ENCODE results near the gene CEMIP.
A peak's percentile ranks its signal among the peaks of the same experiment; 100 is the strongest.

CEMIP gene

DNA sequence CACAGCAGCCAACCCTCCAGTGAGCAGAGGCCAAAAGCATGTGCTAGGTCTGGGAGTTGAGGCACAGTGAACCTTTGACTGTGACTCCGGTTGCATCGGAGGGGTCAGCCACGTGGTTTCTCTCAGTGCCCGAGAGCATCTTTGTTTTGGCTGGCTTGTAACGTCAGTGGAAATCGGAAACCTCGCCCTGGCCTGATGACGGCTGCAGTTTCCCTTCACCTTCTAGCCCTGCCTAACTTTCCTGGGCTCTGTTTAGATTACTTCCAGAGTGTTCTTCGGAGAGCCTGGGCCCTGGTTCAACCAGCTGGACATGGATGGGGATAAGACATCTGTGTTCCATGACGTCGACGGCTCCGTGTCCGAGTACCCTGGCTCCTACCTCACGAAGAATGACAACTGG, 153.8 kb downstream of the CEMIP start:
- DNase-seq, result no peak

DNA sequence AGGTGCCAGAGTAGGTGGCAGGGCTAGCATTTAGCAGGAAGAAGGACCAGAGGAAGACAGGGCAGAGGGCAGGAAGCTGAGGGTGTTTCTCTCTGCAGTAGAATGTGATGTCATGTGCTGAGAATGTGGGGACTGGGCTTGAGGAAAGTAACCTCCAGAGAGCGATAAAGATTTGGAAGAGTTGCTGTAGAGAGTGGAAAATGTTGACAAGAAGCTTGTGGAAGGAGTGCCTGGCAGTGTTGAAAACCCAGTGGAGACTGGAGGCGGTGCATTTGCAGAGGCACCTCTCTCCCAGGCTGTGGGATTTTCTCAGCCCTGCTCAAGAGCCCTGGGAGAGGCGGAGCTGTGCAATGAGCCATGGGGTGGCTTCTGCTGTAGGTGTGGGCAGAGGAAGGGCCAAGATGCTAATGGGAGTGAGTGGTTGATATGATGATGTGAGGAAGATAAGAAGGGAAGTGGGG, 155.6 kb downstream of the CEMIP start:
- no peak for DNase-seq

DNA sequence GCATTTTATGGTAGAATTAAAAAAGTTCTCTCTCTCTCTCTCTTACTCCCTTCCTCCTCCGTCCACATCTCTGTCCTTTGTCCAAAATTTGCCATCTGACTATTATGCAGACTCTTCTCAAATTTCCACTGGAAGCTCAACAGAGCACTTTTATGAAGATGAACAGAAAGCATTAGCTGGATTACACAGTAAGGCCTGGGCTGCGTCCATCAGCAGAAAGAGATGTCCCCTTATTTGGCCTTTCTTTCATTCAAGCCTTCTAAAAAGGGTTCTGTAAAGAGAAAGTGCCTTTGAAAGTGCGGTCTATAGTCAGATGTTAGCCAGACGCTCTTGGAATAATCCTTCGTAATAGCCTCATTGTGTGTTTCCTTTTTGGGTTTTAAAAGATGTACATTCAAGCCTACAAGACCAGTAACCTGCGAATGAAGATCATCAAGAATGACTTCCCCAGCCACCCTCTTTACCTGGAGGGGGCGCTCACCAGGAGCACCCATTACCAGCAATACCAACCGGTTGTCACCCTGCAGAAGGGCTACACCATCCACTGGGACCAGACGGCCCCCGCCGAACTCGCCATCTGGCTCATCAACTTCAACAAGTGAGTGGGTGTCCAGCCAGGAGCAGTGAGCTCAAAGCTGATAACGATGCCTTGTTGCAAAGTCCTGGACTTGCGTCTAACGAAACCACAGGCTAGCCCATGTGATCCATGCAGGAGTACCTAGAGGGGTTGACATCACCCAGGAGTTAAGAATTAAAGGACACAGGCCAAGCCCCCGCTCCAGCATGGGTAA, 157.3 kb downstream of the CEMIP start:
- DNase-seq, result no peak

DNA sequence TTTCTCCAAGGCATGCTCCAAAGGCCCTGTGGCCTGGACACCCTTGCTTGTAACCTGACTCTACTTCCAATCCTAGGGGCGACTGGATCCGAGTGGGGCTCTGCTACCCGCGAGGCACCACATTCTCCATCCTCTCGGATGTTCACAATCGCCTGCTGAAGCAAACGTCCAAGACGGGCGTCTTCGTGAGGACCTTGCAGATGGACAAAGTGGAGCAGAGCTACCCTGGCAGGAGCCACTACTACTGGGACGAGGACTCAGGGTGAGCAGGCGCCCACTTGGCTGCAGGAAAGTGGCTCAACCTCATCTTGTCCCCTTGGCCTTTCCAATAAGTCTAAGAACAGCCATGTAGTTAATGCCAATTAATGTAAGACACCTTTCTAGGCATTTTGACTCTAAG, 158.5 kb downstream of the CEMIP start:
- no peak for DNase-seq

DNA sequence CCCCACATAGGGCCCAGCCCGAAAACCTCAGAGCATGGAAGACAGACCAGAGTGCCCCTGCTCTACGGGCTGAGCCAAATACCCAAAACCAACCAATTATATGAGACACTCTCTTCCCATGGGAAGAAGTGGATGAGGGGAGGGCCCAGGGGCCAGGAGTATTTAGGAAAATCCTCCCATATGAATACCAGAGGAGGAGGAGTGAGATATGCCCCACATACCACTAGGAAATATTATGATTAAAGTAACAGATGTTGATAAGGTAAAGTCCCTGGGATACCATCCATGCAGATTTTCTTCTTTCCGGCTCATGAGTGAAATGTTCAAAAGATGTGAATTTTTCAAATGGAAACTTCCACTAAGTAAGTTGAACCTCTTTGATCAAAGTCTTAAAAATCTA, 160.0 kb downstream of the CEMIP start:
- no peak for DNase-seq

DNA sequence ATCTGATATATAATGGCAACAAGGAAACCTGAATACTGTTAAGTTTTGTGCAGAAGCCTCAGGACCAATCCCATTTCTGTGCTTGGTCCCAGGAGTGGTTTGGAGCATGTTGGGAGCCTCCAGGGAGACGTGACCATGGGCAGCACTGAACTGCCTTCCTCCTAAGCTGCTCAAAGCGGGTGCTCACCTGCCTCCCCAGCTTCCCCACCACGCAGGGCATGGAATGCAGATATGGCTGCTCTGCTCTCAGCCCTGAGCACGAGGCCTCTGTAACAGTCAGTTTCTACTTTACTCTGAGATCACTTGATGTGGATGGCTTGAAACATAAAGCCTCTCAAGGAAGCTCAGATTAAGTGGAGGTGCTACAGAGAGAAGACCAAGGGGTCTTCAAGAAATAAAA, 161.2 kb downstream of the CEMIP start:
- no peak for DNase-seq

DNA sequence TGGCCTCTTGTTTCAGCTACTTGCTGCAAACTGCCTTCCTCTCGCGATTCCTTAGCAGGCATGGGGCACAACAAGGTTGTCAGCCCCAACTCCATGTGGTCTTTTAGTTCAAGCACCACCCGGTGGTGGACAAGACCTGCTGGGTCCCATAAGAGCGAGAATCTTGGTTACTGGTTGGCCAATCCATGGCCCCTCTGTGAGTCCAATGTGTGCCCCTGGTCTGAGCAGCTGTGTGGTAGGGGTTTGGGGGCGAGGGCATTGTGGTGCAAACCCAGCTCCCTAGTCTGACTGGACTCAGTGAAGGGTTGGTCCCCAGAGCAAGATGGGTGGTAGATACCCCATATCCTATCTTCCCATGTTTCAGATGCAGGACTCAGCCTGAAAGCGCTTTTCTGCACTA, 161.7 kb downstream of the CEMIP start:
- DNase-seq, result no peak

DNA sequence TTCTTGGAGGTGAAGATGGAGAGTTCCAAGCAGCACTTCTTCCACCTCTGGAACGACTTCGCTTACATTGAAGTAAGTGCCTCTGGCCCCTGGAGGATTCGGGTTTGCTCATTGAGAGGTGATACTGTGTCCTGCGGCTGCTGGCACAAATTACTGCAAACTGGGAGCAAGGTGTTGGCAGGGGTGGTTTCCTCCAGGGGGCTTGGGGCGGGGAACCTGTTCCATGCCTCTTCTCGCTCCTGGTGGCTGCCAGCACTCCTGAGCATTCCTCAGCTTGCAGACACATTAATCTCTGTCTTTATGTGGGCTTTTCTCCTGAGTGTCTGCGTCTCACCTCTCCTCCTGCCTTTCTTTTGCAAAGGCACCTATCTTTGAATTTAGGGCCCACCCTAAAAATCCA, 163.1 kb downstream of the CEMIP start:
- DNase-seq, result no peak

DNA sequence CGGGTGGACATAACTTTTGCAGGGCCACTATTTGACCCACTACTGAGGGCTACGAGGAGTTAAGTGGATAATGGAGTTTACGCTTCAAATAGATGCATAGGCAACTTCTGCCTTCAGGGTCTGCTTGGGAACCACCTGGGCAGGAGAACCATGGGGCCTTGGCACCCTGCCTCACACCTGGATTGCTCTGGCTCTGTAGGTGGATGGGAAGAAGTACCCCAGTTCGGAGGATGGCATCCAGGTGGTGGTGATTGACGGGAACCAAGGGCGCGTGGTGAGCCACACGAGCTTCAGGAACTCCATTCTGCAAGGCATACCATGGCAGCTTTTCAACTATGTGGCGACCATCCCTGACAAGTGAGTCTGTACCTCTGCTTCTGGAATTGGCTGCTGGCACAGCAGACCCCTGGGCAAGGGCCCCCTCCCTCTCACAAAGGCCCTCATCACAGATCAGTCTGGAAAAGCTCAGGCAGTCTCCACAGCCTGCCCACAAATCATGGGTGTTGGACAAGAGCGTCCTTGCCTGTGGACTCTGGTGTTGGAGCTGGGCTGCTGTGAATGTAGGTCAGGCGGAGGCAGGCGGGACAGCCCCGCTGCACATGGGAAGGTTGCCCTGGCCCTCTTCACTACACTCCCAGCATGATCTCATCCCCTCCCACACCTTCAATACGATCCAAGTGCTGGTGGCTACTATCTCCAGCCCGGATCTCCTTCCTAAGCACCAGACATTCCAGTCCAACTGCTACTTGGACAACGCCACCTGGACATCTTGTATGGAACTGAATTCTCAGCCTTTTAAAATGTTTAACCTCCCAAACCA, 163.8 kb downstream of the CEMIP start:
- no peak for DNase-seq

DNA sequence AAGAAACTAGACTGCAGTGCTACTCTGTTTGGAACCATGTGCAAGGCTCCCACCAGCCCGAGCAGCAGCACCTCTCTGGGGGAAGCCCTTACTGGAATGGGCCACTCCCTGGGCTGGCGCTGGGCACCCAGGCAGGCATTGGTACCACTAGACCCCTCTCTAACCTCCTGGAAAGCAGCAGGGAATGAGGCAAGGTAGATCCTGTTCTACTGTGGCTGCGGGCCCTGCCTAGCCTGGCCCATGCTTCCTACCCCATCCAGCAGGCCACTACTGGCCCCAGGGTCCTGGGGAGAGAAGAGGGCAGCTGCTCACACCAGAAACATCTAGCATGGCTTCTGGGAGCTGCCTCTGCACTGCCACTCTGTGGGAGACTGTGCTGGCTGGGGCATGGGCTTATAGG, 165.6 kb downstream of the CEMIP start:
- no peak for DNase-seq

DNA sequence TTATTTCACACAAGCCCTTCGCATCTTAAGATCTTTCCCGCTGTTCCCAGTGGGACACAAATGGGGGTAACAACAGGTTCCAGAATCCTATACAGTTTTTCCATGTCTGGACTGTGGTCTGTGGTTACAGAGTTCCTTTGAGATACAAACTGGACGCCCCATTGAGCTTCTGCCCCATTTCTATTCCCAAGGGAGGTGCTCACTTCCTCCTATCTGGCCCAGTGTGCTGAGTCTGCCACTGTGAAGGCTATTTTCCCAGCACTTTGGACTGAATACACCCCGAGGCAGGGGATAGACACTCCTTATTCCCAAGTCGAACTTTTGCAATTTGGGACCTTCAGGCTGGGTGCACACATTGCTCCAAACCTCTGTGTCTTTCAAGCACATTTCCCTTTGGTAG, 166.4 kb downstream of the CEMIP start:
- DNase-seq, result no peak

DNA sequence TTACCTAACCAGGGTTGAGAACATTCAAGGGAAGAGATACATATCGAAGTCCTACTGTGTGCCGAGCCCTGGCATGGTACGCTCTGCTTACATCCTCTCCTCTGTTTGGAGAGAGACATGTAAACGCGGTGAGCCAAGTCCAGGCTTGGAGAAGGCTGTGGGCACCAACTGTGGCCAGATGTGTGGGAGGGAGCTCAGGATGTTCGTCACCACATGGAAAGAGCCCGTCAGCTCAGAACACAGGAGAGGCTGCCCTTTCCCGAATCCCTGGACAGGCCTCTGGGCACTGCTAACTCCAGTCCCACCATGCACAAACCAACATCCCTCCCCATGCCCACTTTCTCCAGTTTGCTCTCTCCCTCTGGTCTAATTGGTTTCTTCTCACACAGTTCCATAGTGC, 167.4 kb downstream of the CEMIP start:
- no peak for DNase-seq

DNA sequence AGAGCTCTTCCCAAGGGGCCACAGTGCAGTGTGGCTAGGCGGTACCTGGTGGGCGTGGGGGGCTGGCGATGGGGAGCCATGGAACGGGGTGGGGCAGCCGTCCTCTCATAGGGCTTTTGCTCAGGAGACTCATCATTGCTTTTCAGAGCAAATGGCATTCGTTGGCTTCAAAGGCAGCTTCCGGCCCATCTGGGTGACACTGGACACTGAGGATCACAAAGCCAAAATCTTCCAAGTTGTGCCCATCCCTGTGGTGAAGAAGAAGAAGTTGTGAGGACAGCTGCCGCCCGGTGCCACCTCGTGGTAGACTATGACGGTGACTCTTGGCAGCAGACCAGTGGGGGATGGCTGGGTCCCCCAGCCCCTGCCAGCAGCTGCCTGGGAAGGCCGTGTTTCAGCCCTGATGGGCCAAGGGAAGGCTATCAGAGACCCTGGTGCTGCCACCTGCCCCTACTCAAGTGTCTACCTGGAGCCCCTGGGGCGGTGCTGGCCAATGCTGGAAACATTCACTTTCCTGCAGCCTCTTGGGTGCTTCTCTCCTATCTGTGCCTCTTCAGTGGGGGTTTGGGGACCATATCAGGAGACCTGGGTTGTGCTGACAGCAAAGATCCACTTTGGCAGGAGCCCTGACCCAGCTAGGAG, 169.6 kb downstream of the CEMIP start:
- DNase-seq, result no peak

DNA sequence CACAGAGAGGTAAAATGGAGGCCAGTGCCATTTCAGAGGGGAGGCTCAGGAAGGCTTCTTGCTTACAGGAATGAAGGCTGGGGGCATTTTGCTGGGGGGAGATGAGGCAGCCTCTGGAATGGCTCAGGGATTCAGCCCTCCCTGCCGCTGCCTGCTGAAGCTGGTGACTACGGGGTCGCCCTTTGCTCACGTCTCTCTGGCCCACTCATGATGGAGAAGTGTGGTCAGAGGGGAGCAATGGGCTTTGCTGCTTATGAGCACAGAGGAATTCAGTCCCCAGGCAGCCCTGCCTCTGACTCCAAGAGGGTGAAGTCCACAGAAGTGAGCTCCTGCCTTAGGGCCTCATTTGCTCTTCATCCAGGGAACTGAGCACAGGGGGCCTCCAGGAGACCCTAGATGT, 170.6 kb downstream of the CEMIP start:
- no peak for DNase-seq

DNA sequence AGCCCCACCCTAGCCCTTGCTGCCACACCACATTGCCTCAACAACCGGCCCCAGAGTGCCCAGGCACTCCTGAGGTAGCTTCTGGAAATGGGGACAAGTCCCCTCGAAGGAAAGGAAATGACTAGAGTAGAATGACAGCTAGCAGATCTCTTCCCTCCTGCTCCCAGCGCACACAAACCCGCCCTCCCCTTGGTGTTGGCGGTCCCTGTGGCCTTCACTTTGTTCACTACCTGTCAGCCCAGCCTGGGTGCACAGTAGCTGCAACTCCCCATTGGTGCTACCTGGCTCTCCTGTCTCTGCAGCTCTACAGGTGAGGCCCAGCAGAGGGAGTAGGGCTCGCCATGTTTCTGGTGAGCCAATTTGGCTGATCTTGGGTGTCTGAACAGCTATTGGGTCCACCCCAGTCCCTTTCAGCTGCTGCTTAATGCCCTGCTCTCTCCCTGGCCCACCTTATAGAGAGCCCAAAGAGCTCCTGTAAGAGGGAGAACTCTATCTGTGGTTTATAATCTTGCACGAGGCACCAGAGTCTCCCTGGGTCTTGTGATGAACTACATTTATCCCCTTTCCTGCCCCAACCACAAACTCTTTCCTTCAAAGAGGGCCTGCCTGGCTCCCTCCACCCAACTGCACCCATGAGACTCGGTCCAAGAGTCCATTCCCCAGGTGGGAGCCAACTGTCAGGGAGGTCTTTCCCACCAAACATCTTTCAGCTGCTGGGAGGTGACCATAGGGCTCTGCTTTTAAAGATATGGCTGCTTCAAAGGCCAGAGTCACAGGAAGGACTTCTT, 171.3 kb downstream of the CEMIP start:
- DNase-seq, result no peak

DNA sequence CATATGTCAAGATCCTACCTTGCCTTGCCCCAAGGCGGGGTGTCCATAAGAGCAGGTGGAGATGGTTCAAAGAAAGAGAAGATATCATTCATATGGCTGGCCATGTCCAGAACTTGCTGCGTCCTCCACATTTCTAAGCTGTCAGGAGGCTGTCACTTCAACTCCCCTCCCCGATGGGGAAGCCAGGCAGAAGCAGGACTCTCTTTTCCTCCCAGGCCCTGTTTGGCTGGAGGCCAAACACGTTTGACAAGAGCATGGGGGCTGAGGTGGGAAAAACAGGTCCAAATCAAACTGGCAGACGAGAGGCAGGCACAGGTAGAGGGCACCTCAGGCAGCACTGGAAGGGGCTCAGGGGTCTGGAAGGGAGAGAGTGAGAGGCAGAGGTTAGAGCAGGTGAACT, 172.8 kb downstream of the CEMIP start:
- no peak for DNase-seq

DNA sequence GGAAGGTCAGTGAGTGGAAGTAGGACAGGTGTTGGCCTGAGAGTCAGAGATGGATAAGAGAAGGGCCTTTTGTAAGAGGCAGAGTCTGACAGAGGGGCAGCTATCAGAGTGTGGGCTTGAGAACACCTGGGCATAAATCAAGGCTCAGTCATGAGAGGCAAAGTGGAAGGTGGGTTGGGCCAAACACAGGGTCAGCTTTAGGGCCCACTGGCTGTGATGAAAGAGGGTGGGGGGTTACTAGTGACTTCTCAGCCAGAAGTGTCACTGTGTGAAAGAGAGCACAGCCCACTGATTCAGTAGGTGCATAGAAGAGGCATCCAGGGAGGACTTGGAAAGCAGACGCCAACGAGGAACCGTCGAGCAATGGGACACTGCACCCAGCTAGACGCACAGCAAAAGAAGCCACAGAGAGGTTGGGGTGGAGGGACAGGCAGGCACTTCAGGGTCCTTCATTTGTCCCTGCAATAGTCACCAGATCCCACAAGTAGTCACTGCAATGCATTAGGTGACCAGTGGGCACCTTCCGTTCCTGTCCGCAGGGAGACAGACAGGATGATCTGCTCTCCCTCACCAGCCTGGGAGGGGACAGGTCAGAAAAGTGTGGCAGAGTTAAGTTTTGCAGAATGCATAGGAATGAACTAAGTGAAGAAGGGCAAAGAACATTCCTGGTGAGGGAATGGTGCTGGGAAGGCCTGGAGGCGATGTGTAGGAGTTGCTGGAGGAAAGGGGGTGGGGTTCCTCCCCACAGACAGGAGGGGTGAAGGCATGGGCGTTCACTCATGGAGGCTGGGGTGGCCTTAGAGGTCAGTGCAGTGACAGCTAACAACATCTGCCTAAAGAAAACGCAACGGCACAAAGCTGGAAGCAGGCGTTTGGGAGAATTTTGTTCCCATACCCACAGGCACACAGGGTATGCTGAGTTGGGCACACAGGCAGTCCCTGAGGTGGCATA, 174.1 kb downstream of the CEMIP start:
- no peak for DNase-seq

DNA sequence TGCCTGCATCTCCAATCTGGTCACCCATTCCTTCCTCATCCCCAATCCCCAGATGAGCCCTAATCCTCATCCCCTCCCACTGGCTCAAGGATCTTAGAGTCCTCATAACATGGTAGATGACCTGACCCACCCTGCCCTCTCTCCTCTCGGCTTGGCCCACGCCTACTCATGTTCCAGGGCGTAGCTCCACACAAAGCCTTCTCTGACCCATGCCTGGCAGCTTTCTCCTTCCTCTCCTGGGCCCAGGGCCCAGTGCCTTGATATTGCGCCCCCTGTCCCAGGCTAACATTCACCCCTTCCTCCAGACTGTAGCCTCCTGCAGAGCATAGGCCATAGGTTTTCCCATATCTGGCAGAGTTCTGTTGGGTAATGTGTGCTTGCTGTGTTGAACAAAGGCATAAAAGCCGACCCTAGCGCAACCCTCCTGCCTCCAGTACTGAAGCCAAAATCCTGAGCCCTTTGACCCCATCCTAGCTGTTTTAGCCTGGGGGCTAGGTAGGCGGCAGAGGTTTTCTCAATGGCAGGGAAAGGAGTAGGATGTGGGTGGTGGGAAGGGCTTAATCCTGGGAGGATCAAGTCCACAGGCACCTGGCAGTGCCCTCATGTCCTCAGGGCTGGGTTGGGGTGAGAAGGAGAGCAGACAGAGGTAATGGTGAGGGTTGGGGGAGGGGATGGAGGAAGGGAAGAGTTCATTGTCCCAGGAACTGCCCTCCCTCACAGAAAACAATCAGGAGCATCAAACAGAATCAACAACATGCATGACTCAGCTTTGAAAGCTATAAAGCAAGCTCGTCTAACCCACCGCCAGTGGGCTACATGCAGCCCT, 175.0 kb downstream of the CEMIP start:
- DNase-seq, result no peak

DNA sequence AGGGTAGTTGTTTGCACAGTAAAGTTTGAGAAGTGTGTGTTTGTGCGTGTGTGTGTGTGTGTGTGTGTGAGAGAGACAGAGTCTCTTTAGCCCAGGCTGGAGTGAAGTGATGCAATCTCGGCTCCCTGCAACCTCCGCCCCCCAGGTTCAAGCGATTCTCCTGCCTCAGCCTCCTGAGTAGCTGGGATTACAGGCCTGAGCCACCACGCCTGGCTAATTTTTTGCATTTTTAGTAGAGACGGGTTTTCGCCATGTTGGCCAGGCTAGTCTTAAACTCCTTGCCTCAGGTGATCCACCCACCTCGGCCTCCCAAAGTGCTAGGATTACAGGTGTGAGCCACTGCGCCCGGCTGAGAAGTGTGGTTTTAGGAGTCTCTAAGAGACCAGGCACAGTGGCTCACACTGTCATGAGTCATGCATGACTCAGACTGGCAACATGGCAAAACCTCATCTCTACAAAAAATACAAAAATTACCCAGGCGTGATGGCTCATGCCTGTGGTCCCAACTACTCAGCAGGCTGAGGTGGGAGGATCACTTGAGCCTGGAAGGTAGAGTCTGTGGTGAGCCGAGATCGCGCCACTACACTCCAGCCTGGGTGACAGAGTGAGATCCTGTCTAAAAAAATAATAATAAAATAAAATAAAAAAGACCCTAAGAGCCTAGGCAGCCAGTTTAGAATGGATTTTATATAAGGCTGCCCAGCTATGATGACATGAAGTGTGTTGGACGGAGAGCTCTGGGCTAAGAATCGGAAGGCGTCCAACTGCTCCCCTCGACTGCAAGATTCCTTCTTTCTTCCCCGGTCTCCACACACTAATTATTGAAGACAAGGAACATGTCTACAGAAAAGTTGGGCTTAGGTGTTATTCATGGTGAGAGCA, 176.6 kb downstream of the CEMIP start:
- peak; percentile 28 for DNase-seq

DNA sequence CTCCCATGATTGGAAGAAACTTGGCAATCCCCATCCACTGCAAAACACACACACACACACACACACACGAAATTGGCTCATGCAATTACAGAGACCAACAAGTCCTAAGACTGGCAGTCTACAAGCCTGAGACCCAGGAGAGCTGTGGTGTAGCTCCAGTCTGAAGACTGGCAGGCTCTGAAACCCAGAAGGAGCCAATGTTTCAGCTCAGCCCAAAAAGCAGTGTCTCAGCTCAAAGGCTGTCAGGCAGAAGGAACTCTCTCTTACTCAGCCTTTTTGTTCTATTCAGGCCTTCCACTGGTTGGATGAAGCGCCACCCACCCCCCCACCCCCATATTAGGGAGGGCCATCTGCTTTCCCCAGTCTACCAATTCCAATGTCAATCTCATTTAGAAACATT, 178.4 kb downstream of the CEMIP start:
- DNase-seq, result no peak

All from activated T-cell treated with anti-CD3 and anti-CD28 coated beads for 4 hours (primary cell).